GM18517 (cell line): Measurements from ENCODE around the gene MDC1.
A peak's percentile ranks its signal among the peaks of the same experiment; 100 is the strongest.

ENCODE experiments used
- ATAC-seq: cut with Tn5 transposase; IDR thresholded peaks from one replicate; pipeline ENCODE4 v1.9.1; 2021; ENCODE audit warnings: mild to moderate bottlenecking, moderate library complexity; ENCODE audit not compliant: unreplicated experiment

Gene MDC1

DNA sequence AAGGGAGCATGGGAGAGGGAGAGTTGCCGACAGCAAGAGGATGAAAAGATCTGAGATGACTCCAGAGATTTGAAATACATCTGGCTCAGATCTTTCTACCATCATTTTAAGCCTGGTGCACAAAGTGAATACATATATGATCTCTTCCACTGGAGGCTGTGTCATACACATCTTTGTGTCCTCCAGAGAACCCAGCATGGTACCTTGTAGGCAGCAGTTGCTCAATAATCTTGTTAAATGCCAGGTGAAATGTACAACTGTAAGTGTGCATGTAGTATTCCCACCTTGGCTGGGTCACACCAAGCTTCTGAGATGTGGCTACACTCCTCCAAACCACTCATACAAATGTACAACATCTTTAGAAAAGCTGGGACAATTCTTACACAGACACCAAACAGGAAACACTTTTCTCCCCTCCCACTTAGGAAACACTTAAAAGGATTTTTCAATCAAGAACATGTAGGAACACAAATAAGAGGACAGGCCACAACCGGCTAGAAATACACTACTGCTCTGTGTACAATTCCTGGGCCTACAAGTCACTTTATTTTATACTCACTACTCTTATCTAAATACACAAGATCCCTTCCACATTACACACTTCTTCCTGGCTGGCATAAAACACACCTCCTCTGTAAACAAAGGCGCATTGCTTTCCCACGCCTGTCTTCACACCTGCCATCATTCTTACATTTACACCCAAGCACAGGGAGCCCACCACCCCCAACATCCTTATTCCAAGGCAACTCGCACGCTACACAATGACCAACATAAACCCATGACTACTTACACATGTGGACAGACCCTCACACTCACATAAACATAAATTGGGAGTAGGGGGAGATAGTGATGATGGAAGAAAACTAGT, 31.1 kb upstream of the MDC1 start:
- ATAC-seq = no peak

DNA sequence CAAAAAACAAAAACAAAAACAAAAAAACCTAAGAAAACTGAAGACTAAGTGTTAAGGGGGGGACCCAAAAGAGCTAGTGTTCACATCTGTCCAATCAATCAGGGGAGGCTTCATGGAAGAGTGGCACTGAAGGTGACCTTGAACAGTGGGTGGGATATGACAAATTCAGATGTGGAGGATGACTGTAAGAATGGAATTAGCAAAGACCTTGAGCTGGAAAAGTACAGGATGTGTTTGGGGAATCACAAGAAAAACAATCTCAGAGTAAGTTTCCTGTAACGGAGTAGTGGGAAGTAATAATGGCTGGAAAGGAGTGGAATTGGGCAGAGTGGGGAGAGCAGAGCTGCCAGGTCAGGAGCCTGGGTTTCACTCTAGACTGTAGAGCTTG, 30.2 kb upstream of the MDC1 start:
- ATAC-seq = no peak

GRCh38 chr6:30744054-30744805, 27.1 kb upstream of the MDC1 start, which contains the start of gene IER3:
IER3 (minus strand) TSS chr6:30744547; CDS start chr6:30744518, 29 bp downstream.
- ATAC-seq = peak; percentile 41

DNA sequence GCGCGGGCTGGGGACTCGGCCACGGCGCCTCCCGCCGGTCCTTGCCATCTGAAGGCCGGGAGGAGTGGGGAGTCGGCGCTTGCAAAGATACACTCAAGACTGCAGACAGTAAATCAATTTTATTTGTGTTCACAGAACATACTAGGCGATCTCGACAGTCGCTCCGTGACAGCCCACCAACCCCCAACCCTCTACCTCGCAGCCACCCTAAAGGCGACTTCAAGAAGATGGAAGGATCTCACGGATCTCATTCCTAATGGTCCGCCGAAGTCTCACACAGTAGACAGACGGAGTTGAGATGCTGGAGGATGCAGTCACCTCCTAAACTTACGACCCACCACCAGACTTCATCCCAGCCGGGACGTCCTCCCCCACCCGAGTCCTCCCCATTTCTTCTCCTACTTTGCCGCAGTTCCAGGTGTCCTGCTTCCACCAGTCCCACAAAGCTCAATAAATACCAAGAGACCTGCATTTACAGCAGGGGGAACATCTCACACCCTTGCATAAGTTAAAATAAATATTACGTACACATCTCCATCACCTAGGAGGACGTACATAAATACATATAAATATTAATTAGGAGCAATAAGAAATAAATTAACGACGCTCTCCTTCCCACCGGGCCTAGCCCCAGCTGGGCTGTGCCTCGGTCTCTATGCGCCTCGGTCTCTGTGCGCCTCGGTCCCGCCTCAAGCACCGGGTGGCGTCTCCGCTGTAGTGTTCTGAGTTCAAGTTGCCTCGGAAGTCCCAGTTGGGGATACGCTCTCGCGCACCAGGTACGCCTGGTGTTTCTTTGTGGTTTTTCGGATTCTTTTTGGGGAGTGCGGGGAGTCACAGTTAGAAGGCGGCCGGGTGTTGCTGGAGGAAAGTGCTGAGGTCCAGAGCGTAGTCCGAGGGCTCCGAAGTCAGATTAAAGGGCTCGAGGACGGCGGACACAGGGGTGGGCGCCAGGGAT, 26.3 kb upstream of the MDC1 start:
- ATAC-seq = no peak

DNA sequence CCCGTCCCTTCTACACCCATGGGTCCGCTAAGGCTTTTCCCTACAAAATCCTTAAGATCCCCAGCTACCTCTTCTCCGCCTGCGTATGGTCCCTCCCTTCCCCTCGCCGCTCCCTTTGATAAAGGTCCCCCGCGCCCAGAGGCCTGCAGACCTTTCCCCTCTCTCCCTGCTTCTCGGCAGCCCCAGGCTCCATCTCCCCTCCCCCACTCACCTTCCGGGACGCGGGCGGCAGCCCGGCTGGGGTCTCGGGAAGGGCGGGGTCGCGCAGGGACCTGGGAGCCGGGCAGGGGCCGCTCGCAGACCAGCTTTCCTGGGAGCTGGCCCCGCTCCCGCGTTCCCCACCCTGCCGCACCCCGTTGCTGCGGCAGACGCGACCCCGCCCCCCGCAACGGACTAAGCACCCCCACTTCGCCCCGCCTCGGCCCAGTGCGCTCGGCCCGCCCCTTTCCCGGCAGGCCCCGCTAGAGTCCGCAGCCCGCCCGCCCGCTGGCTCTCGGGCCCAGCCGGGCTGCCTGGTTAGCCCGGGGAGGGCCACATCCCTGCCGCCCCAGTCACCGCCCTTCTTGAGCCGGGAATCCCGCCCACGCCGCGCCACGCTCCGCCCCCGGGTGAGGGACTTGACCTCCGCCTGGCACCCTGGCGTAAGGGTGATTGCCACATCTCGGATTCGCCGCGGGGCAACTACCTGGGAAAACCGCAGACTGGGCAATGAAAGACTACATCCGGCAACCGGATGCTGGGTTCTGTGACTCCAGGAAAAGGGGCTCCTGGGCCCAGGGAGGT, 25.4 kb upstream of the MDC1 start, which contains the start of gene FLOT1:
FLOT1 (minus strand) TSS at position 372 of the 783 bp plus-strand sequence. CDS start 498 bp downstream, outside the sequence.
- ATAC-seq = peak; percentile 56

GRCh38 chr6:30741789-30742315, 24.8 kb upstream of the MDC1 start:
- ATAC-seq = no peak

- ATAC-seq = no peak
These were observed 24.1 kb upstream of the MDC1 start for GRCh38 chr6:30741063-30741779.

DNA sequence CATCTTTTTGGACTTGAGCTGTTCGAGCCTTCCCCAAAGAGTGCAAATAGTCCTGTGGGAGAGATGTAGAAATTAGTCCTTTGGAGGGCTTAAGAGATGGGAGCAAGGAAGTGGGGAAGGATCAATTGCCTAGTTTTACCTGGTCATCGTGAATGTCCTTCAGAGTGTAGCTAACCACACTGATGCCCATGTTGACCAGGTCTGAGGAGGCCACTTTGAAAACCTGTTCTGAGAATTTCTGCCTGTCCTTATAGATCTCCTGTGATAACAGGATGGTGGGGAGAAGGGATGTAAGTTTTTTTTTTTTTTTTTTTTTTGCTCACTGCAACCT, 23.4 kb upstream of the MDC1 start:
- no peak for ATAC-seq

GRCh38 chr6:30738532-30738931, 21.5 kb upstream of the MDC1 start:
- no peak for ATAC-seq

- no peak for ATAC-seq
These were observed 18.7 kb upstream of the MDC1 start for GRCh38 chr6:30735668-30736314.

GRCh38 chr6:30732237-30732943, 15.3 kb upstream of the MDC1 start:
- no peak for ATAC-seq

DNA sequence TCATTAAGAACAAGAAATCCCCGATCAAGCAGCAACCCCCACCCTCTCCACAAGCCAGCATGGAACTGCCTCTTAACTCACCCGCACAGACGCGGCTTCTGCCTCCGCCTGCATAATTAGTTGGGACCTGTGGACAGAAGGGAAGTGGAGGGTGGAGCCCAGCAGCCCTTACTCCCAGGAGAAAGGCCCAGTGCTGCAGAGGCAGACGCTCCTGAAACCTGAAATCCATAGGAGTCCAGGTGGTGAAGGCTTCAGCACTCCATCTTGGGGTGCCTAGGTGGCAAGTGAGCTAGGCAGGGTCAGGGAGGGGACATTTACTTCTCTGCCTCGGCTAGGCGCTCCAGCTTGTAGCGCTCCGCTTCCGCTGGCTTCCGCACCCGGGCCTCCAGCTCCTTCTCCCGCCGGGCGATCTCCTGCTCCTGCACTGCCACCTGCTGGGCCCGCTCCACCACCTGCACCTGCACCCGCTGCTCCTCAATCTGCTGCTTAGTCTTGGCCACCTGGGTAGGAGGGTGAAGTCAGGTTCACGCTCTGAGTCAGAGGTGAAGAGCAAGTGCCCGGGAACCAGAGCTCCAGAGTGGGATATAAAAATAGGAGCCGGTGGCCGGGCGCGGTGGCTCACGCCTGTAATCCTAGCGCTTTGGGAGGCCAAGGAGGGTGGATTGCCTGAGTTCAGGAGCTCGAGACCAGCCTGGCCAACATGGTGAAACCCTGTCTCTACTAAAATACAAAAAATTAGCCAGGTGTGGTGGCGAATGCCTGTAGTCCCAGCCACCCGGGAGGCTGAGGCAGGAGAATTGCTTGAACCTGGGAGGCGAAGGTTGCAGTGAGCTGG, 13.7 kb upstream of the MDC1 start:
- no peak for ATAC-seq

DNA sequence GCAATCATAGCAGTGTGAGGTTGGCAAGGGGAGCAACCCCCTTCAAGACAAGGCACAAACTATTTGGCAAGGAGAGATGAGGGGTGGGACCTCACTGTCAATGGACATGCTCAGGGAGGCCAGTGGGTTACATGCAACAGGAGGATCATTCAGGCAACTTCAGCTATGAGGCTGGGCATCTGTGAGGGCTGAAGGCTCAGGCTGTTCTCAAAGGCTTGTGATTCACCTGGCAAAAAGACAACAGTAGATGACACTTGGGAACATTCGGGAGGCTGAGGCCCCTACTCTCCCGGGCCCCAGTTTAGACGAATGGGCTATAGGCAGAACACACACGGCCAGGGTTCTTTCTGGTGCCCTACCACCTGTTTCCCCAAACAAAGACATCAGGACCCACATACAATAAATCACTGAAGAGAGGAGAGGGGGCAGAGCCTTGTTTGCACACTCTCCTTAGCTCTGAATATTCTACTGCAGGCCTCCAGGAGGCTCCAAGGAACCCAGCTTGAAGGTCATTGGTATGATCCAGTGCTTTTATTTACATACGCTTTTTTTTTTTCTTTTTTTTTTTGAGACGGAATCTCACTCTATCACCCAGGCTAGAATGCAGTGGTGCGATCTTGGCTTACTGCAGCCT, 11.0 kb upstream of the MDC1 start:
- ATAC-seq = no peak

DNA sequence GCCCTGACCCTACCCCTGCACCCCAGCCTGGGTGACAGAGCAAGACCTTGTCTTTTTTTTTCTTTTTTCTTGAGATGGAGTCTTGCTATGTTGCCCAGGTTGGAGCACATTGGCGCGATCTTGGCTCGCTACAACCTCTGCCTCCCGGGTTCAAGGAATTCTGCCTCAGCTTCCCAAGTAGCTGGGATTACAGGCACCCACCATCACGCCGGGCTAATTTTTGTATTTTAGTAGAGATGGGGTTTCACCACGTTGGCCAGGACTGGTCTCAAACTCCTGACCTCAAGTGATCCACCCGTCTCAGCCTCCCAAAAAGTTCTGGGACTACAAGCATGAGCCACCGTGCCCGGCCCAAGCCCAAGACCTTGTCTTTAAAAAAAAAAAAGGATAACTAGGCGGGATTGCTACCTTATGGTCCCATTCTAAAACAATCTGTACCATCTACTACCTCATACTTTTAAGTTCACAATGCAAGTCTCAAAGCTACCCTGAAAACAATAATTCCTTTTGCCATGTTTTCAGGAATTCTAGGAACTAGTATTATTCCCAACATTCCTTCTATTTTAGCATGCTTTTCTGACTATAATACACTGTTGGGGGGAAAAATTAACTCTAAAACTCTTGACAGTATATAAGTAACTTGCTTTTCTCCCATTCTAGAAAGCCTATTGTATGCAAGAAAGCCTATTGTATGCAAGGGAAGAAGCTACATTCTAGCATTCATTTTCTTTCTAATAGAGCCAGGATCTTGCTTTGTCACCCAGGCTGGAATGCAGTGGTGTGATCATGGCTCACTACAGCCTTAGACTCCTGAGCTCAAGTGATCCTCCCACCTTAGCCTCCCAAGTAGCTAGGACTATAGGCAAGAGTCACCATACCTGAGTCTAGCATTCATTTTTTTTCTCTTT, 9.7 kb upstream of the MDC1 start:
- no peak for ATAC-seq

DNA sequence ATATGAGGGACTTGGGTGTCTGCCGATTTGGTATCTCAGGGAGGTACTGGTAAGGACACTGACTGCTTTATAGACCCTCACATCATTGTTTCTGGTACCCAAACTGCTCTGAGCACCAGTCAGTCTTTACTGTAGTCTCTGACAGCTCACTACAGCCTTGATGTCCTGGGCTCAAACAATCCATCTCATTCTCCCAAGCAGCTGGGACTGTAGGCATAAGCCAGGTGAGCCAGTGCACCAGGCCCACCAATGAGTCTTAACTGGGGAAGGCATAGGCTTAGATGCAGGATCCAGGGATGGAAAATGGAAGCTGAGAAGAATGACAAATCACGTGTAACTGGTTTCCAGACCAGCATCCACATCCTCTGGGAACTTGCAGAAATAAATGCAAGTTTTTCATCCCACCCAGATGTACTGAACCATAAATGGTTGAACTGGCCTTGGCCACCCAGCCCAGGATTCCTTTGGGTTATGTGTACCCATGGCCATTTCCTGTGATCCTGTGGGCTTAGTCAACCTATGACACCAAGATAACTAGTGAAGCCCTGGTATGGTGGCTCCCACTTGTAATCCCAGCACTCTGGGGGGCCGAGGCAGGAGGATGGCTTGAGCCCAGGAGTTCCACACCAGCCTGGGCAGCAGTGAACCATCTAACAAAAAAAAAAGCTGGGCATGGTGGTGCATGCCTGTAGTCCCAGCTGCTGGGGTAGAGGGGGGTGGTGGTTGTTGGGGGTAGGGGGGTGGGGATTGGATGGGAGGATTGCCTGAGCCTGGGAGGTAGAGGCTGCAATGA, 8.8 kb upstream of the MDC1 start:
- no peak for ATAC-seq
